IMR-90 (cell line): ENCODE results near the gene PRKN. TPM values are rescaled to one million over a fixed set of nuclear protein-coding genes. Genes with fewer than 3 reads are reported as not detected.

Experiments
- ATAC-seq: fragments of 200-7000 bp; cut with Tn5 transposase; 2 replicates; pipeline ENCODE4 v1.9.1; 2020; ENCODE audit warnings: low read depth, mild to moderate bottlenecking, moderate library complexity
- BruUV-seq: library from RNA; stranded (reverse); fragments of 400-500 nt; replicated peaks from 2 replicates; lab custom pipeline; 2021; lab: Mats Ljungman, UMichigan
- CTCF ChIA-PET: fragments of 300-600 bp; formaldehyde crosslinking; extraction: SDS; loops from one replicate; lab custom pipeline; 2021; ENCODE audit warnings: antibody characterized with exemption; lab: Yijun Ruan, JAX
- POLR2A ChIA-PET: fragments of 300-600 bp; sonication (Branson Sonifier 250); formaldehyde crosslinking; loops from one replicate; lab custom pipeline; 2022; ENCODE audit warnings: antibody characterized with exemption; ENCODE audit not compliant: unreplicated experiment; lab: Charles Lee
- DNase-seq: peaks from one replicate; pipeline ENCODE4 v3.0.0; 2013
- H2AFZ ChIP-seq: replicated peaks from 2 replicates; pipeline ENCODE3; 2013; ENCODE audit warnings: low read length, mild to moderate bottlenecking; ENCODE audit not compliant: poor library complexity
- H2AK5ac ChIP-seq: 2 replicates; pipeline ENCODE4 v1.6.1; 2013; ENCODE audit warnings: low read depth, low read length, inconsistent platforms
- H2AK9ac ChIP-seq: replicated peaks from 2 replicates; pipeline ENCODE3; 2013; ENCODE audit warnings: mild to moderate bottlenecking, low read depth, low read length, moderate library complexity; ENCODE audit not compliant: poor library complexity
- H2BK120ac ChIP-seq: 2 replicates; pipeline ENCODE4 v1.6.1; 2013; ENCODE audit warnings: low read depth, low read length, inconsistent platforms
- H2BK15ac ChIP-seq: 3 replicates; pipeline ENCODE4 v1.6.1; 2013; ENCODE audit warnings: low read depth, low read length, inconsistent platforms
- H2BK20ac ChIP-seq: 2 replicates; pipeline ENCODE4 v1.6.1; 2013; ENCODE audit warnings: low read depth, mild to moderate bottlenecking, inconsistent platforms, low read length, moderate library complexity
- H2BK5ac ChIP-seq: 2 replicates; pipeline ENCODE4 v1.6.1; 2013; ENCODE audit warnings: mild to moderate bottlenecking, low read depth, low read length, inconsistent platforms; ENCODE audit not compliant: poor library complexity, severe bottlenecking
- H3K14ac ChIP-seq: replicated peaks from 2 replicates; pipeline ENCODE4 v1.6.1; 2013; ENCODE audit warnings: low read depth, low read length, inconsistent platforms
- H3K18ac ChIP-seq: 2 replicates; pipeline ENCODE4 v1.6.1; 2013; ENCODE audit warnings: low read depth, low read length, control low read depth
- H3K23ac ChIP-seq: 2 replicates; pipeline ENCODE4 v1.6.1; 2013; ENCODE audit warnings: low read depth, low read length, inconsistent platforms
- H3K27ac ChIP-seq: 2 replicates; pipeline ENCODE4 v1.5.1; 2013; ENCODE audit warnings: mild to moderate bottlenecking, control low read depth, low read length; ENCODE audit not compliant: insufficient read depth
- H3K27me3 ChIP-seq: 2 replicates; pipeline ENCODE4 v1.6.1; 2013; ENCODE audit warnings: low read length; ENCODE audit not compliant: control insufficient read depth, insufficient read depth
- H3K36me3 ChIP-seq: 2 replicates; pipeline ENCODE4 v1.6.1; 2013; ENCODE audit warnings: low read length, mixed read lengths; ENCODE audit not compliant: control insufficient read depth, insufficient read depth
- H3K4ac ChIP-seq: 2 replicates; pipeline ENCODE4 v1.6.1; 2013; ENCODE audit warnings: low read depth, low read length, inconsistent platforms
- H3K4me1 ChIP-seq: 2 replicates; pipeline ENCODE4 v1.6.1; 2013; ENCODE audit warnings: low read length, mixed read lengths; ENCODE audit not compliant: control insufficient read depth, insufficient read depth
- H3K4me2 ChIP-seq: 2 replicates; pipeline ENCODE4 v1.6.1; 2013; ENCODE audit warnings: low read depth, mild to moderate bottlenecking, control low read depth, low read length, moderate library complexity
- H3K4me3 ChIP-seq: 2 replicates; pipeline ENCODE4 v1.5.1; 2013; ENCODE audit warnings: low read depth, mild to moderate bottlenecking, control low read depth, low read length, moderate library complexity; ENCODE audit not compliant: insufficient read depth
- H3K56ac ChIP-seq: 2 replicates; pipeline ENCODE4 v1.6.1; 2013; ENCODE audit warnings: low read length, inconsistent platforms; ENCODE audit not compliant: insufficient read depth; ENCODE audit errors: extremely low read depth
- H3K79me1 ChIP-seq, 2 experiments: 2 replicates each; pipeline ENCODE4 v1.6.1; 2013; ENCODE audit warnings: low read length in 2 of 2, inconsistent platforms in 1 of 2, low read depth in 1 of 2
- H3K9ac ChIP-seq: 2 replicates; pipeline ENCODE4 v1.6.1; 2013; ENCODE audit warnings: low read depth, low read length, control low read depth
- H3K9me1 ChIP-seq: 2 replicates; pipeline ENCODE4 v1.6.1; 2013; ENCODE audit warnings: low read length, inconsistent platforms; ENCODE audit not compliant: insufficient read depth
- H3K9me3 ChIP-seq: 2 replicates; pipeline ENCODE4 v1.6.1; 2013; ENCODE audit warnings: low read length; ENCODE audit not compliant: control insufficient read depth, insufficient read depth
- H4K20me1 ChIP-seq: 2 replicates; pipeline ENCODE4 v1.6.1; 2013; ENCODE audit warnings: low read length, inconsistent platforms; ENCODE audit not compliant: insufficient read depth
- H4K5ac ChIP-seq: 2 replicates; pipeline ENCODE4 v1.6.1; 2013; ENCODE audit warnings: mild to moderate bottlenecking, low read depth, low read length, control low read depth
- H4K8ac ChIP-seq, 2 experiments: 2 replicates each; pipeline ENCODE4 v1.6.1; 2013; ENCODE audit warnings: low read depth in 2 of 2, low read length in 2 of 2, control low read depth in 1 of 2, inconsistent platforms in 1 of 2
- H4K91ac ChIP-seq: 2 replicates; pipeline ENCODE4 v1.6.1; 2013; ENCODE audit warnings: low read depth, low read length, inconsistent platforms; ENCODE audit not compliant: insufficient read depth
- BHLHE40 ChIP-seq: fragments of 150-350 bp; IDR thresholded peaks from 2 replicates; pipeline ENCODE4 v1.6.1; 2016; ENCODE audit warnings: mild to moderate bottlenecking, low read depth, low read length
- CEBPB ChIP-seq: IDR thresholded peaks from 2 replicates; pipeline ENCODE4 v1.6.1; 2012; ENCODE audit warnings: low read depth, low read length, improper control_type of control experiment
- CHD1 ChIP-seq: IDR thresholded peaks from 2 replicates; pipeline ENCODE4 v1.6.1; 2012; ENCODE audit warnings: low read depth, low read length, improper control_type of control experiment
- FOS ChIP-seq: fragments of 150-350 bp; IDR thresholded peaks from 2 replicates; pipeline ENCODE4 v1.6.1; 2016; ENCODE audit warnings: low read depth, low read length
- MAFK ChIP-seq: IDR thresholded peaks from 2 replicates; pipeline ENCODE4 v1.6.1; 2012; ENCODE audit warnings: low read depth, low read length, improper control_type of control experiment
- MAZ ChIP-seq: IDR thresholded peaks from 2 replicates; pipeline ENCODE4 v1.6.1; 2012; ENCODE audit warnings: low read depth, mild to moderate bottlenecking, low read length, improper control_type of control experiment, moderate library complexity, borderline replicate concordance
- MXI1 ChIP-seq: IDR thresholded peaks from 2 replicates; pipeline ENCODE4 v1.6.1; 2012; ENCODE audit warnings: low read depth, mild to moderate bottlenecking, low read length, moderate library complexity, borderline replicate concordance
- NFE2L2 ChIP-seq: fragments of 150-350 bp; IDR thresholded peaks from 2 replicates; pipeline ENCODE4 v1.6.1; 2016; ENCODE audit warnings: low read depth, mild to moderate bottlenecking, low read length
- POLR2A ChIP-seq: IDR thresholded peaks from 2 replicates; pipeline ENCODE4 v1.6.1; 2012; ENCODE audit warnings: mild to moderate bottlenecking, low read depth, low read length
- RAD21 ChIP-seq: IDR thresholded peaks from 2 replicates; pipeline ENCODE4 v1.6.1; 2012; ENCODE audit warnings: low read length, improper control_type of control experiment
- RCOR1 ChIP-seq: IDR thresholded peaks from 2 replicates; pipeline ENCODE4 v1.6.1; 2012; ENCODE audit warnings: mild to moderate bottlenecking, low read length, improper control_type of control experiment; ENCODE audit not compliant: insufficient replicate concordance
- RFX5 ChIP-seq: IDR thresholded peaks from 2 replicates; pipeline ENCODE4 v1.8.0; 2012; ENCODE audit warnings: low read depth, mild to moderate bottlenecking, low read length, moderate library complexity
- SMC3 ChIP-seq: fragments of 150-350 bp; IDR thresholded peaks from 2 replicates; pipeline ENCODE4 v1.6.1; 2016; ENCODE audit warnings: low read depth, mild to moderate bottlenecking, antibody characterized with exemption, low read length, moderate library complexity
- WGBS, 2 experiments: methylation state at CpG; one replicate each; pipeline versions ENCODE4 v1.1.5 to v1.1.7; 2013; ENCODE audit warnings: missing lambda C conversion rate in 2 of 2; ENCODE audit not compliant: insufficient read length in 1 of 2; ENCODE audit errors: extremely low coverage in 2 of 2; 5-methylcytosine and 5-hydroxymethylcytosine counted together
- dilution Hi-C: fragments of 300-500 bp; cut with HindIII; formaldehyde crosslinking; loops from one replicate; pipeline ENCODE4 v1.14.3; 2018; ENCODE audit warnings: low sequenced_read_pairs; ENCODE audit not compliant: unreplicated experiment
- in situ Hi-C: fragments of 300-500 bp; cut with MboI; formaldehyde crosslinking; loops from 3 replicates; pipeline ENCODE4 v1.14.3; 2019; ENCODE audit warnings: low sequenced_read_pairs, inconsistent platforms, mixed read lengths
- intact Hi-C: fragments of 100-400 bp; cut with micrococcal nuclease; formaldehyde crosslinking; loops from 2 replicates; pipeline ENCODE4 v1.10.0; 2022
- polyA plus RNA-seq, 3 experiments: library from polyadenylated mRNA; depleted of rRNA; stranded (reverse); fragments of >200 nt; gene quantifications; 2 replicates each; pipeline ENCODE4 v1.2.3, GENCODE V29; 2012; ENCODE audit warnings: low replicate concordance in 1 of 3
- total RNA-seq: library from RNA; depleted of rRNA; stranded (reverse); fragments of >200 nt; gene quantifications from 2 replicates; pipeline ENCODE4 v1.2.3, GENCODE V29; 2012
- TF ChIP-seq, protein P1 (sequence below): fragments of 150-350 bp; IDR thresholded peaks from 2 replicates; pipeline ENCODE4 v1.6.1; 2017; ENCODE audit warnings: mild to moderate bottlenecking, antibody characterized with exemption, low read length, low read depth
- TF ChIP-seq, protein P2 (sequence below): fragments of 150-350 bp; IDR thresholded peaks from 2 replicates; pipeline ENCODE4 v1.6.1; 2016; ENCODE audit warnings: low read depth, mild to moderate bottlenecking, low read length, moderate library complexity, borderline replicate concordance
- TF ChIP-seq, protein P3 (sequence below): conservative IDR thresholded peaks from 2 replicates; pipeline ENCODE4 v1.5.1; 2012; ENCODE audit warnings: mild to moderate bottlenecking, low read depth, low read length, improper control_type of control experiment

PRKN gene
- total and polyA plus RNA-seq, 2 of the 4 experiments (the other 2 are of a cell fraction) = 0.15 to 0.18 TPM

DNA sequence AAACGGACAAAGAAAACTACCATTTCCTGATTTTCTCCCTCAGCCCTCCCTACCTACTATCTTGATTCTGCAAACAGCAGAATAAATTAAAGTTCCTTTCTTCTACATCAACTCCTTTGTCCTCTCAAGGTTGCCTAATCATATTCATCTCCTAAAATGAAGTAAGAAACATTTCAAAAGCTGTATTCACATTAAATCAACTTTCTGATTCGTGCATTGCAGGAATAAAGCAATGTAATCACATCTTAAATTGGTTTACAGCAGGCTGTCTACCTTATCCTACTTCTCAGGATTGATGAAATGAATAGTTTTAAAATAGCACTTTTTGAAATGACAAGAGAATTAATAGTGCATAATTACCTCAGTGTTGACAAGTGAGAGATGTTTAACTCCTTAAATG is 25.1 kb downstream of the PRKN start:
- H3K9me1 ChIP-seq = no peaks in the 10 kb centered on the region
- in situ Hi-C loops (no loop called here), intact Hi-C loops (no loop called here), dilution Hi-C loops (no loop called here)
- H3K4me3 ChIP-seq = no peak overlapping the region
- WGBS, 2 experiments = no CpG with 5 or more reads among the region's 2 CpGs
- H3K4ac ChIP-seq = no peak overlapping the region
- H2AK9ac ChIP-seq = no peak overlapping the region
- no peak overlapping the region for H3K56ac ChIP-seq
- H4K20me1 ChIP-seq = no peaks in the 10 kb centered on the region
- no peak overlapping the region for H3K4me2 ChIP-seq
- POLR2A ChIA-PET = no interaction called here
- H3K18ac ChIP-seq = no peak overlapping the region
- no peak overlapping the region for H2AK5ac ChIP-seq
- H4K5ac ChIP-seq = no peak overlapping the region
- H2BK15ac ChIP-seq = no peak overlapping the region
- H4K91ac ChIP-seq = no peak overlapping the region
- H3K23ac ChIP-seq = no peak overlapping the region
- H3K4me1 ChIP-seq = no peaks in the 10 kb centered on the region
- BruUV-seq = no TSS peak
- peaks cover 9% of the 10 kb centered on the region for H3K9me3 ChIP-seq
- H2BK20ac ChIP-seq = no peak overlapping the region
- H3K27ac ChIP-seq = no peak overlapping the region
- CTCF ChIA-PET = no interaction called here
- no peak overlapping the region for H2BK5ac ChIP-seq
- H3K79me1 ChIP-seq = no peaks in the 10 kb centered on the region
- no peak overlapping the region for H2BK120ac ChIP-seq
- H3K27me3 ChIP-seq = no peaks in the 10 kb centered on the region
- H4K8ac ChIP-seq = no peak overlapping the region
- no peak overlapping the region for H3K9ac ChIP-seq
- no peaks in the 10 kb centered on the region for H3K36me3 ChIP-seq
- no peak overlapping the region for H3K14ac ChIP-seq
- H2AFZ ChIP-seq = no peak overlapping the region
- ATAC-seq (no peak), DNase-seq (no peak)
- TF ChIP-seq RFX5 (no peak), SMC3 (no peak), RCOR1 (no peak), RAD21 (no peak), CHD1 (no peak), BHLHE40 (no peak), FOS (no peak), POLR2A (no peak), MAFK (no peak), NFE2L2 (no peak), MXI1 (no peak), CEBPB (no peak), MAZ (no peak)
- TF ChIP-seq, protein P1, sequence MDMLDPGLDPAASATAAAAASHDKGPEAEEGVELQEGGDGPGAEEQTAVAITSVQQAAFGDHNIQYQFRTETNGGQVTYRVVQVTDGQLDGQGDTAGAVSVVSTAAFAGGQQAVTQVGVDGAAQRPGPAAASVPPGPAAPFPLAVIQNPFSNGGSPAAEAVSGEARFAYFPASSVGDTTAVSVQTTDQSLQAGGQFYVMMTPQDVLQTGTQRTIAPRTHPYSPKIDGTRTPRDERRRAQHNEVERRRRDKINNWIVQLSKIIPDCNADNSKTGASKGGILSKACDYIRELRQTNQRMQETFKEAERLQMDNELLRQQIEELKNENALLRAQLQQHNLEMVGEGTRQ = no peak
- TF ChIP-seq, protein P2, sequence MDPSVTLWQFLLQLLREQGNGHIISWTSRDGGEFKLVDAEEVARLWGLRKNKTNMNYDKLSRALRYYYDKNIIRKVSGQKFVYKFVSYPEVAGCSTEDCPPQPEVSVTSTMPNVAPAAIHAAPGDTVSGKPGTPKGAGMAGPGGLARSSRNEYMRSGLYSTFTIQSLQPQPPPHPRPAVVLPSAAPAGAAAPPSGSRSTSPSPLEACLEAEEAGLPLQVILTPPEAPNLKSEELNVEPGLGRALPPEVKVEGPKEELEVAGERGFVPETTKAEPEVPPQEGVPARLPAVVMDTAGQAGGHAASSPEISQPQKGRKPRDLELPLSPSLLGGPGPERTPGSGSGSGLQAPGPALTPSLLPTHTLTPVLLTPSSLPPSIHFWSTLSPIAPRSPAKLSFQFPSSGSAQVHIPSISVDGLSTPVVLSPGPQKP = no peak
- TF ChIP-seq, protein P3, sequence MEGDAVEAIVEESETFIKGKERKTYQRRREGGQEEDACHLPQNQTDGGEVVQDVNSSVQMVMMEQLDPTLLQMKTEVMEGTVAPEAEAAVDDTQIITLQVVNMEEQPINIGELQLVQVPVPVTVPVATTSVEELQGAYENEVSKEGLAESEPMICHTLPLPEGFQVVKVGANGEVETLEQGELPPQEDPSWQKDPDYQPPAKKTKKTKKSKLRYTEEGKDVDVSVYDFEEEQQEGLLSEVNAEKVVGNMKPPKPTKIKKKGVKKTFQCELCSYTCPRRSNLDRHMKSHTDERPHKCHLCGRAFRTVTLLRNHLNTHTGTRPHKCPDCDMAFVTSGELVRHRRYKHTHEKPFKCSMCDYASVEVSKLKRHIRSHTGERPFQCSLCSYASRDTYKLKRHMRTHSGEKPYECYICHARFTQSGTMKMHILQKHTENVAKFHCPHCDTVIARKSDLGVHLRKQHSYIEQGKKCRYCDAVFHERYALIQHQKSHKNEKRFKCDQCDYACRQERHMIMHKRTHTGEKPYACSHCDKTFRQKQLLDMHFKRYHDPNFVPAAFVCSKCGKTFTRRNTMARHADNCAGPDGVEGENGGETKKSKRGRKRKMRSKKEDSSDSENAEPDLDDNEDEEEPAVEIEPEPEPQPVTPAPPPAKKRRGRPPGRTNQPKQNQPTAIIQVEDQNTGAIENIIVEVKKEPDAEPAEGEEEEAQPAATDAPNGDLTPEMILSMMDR = no peak
